CD4-positive, alpha-beta T cell treated with Interleukin-6 at 100 ng/mL for 8 hours (primary cell): Measurements from ENCODE around the gene FOXA3.

Source experiments
- DNase-seq: peaks from one replicate; pipeline ENCODE4 v3.0.0-alpha.2; 2020; ENCODE audit warnings: mixed read lengths, low spot score

The FOXA3 gene

GRCh38 chr19:45863840-45864628 lies at the start of gene FOXA3:
Gene FOXA3, plus strand, starts transcription at chr19:45864326. Its CDS starts 131 bp downstream, at chr19:45864457.
- DNase-seq, result peak; percentile 47

- DNase-seq, result no peak
Observed at GRCh38 chr19:45814851-45815480, 49.2 kb upstream of the FOXA3 start, which contains the start of gene RSPH6A. Gene RSPH6A, minus strand, starts transcription at chr19:45815308. Its CDS starts 132 bp downstream, at chr19:45815176.

- DNase-seq, result no peak
Observed at GRCh38 chr19:45815481-45816216, 48.5 kb upstream of the FOXA3 start.

- no peak for DNase-seq
Observed at GRCh38 chr19:45816236-45817009, 47.7 kb upstream of the FOXA3 start.

- DNase-seq, result peak; percentile 93
Observed at GRCh38 chr19:45817010-45817724, 47.0 kb upstream of the FOXA3 start.

- no peak for DNase-seq
Observed at GRCh38 chr19:45817725-45818301, 46.3 kb upstream of the FOXA3 start.

GRCh38 chr19:45819769-45820168 lies 44.4 kb upstream of the FOXA3 start:
- DNase-seq, result no peak

GRCh38 chr19:45820413-45821102 lies 43.6 kb upstream of the FOXA3 start:
- DNase-seq, result no peak

GRCh38 chr19:45821103-45821521 lies 43.0 kb upstream of the FOXA3 start:
- no peak for DNase-seq

- DNase-seq, result no peak
Observed at GRCh38 chr19:45821570-45821969, 42.6 kb upstream of the FOXA3 start.

- no peak for DNase-seq
Observed at GRCh38 chr19:45822716-45823115, 41.4 kb upstream of the FOXA3 start.

GRCh38 chr19:45823182-45823581 lies 40.9 kb upstream of the FOXA3 start:
- DNase-seq, result no peak

- DNase-seq, result no peak
Observed at GRCh38 chr19:45824041-45824471, 40.1 kb upstream of the FOXA3 start.

GRCh38 chr19:45824531-45825262 lies 39.4 kb upstream of the FOXA3 start:
- DNase-seq, result no peak

GRCh38 chr19:45825263-45825605 lies 38.9 kb upstream of the FOXA3 start:
- no peak for DNase-seq

GRCh38 chr19:45825917-45826893 lies 37.9 kb upstream of the FOXA3 start:
- no peak for DNase-seq

- DNase-seq, result no peak
Observed at GRCh38 chr19:45826934-45827333, 37.2 kb upstream of the FOXA3 start.

GRCh38 chr19:45827459-45828093 lies 36.5 kb upstream of the FOXA3 start:
- no peak for DNase-seq
